Sciatic nerve (tissue), 2 donors: ENCODE data around the gene MATK. TPM values are rescaled to one million over a fixed set of nuclear protein-coding genes. Genes with fewer than 3 reads are reported as not detected.

Source experiments
- ATAC-seq: fragments of 200-7000 bp; cut with Tn5 transposase; one replicate; pipeline ENCODE4 v1.9.1; 2020; ENCODE audit warnings: mild to moderate bottlenecking, moderate library complexity
- DNase-seq: peaks from one replicate; pipeline ENCODE4 v3.0.0-alpha.2; 2020; ENCODE audit warnings: low spot score
- intact Hi-C: fragments of 100-400 bp; cut with DNase I; formaldehyde crosslinking; loops from one replicate; pipeline ENCODE4 v1.14.2; 2022
- total RNA-seq: library from RNA; stranded (reverse); fragmentation: NEBNext Ultra II Directional; extraction: Animal tissue kit (Norgen Biotek cat#: 25700); gene quantifications from one replicate; pipeline ENCODE4 v1.2.1, GENCODE V29; 2021
- donor health status: DM: no; HTN: no; CAD: no.
- donor health status: DM: no; HTN: no; CAD: no.

The MATK gene
- 1.6 TPM for total RNA-seq

- ATAC-seq (no peak), DNase-seq (no peak)
- intact Hi-C loops = no loop called here
These were observed at the start of gene MATK for GRCh38 chr19:3785938-3786824. MATK (minus strand) TSS chr19:3786381; CDS start chr19:3785135, 1,246 bp downstream.

- DNase-seq = no peak
- ATAC-seq = no peak
- intact Hi-C loops = no loop called here
These were observed 48.9 kb upstream of the MATK start for GRCh38 chr19:3835055-3835435.

- ATAC-seq = no peak
- intact Hi-C loops = no loop called here
- no peak for DNase-seq
These were observed 48.3 kb upstream of the MATK start for GRCh38 chr19:3834349-3835054.

- ATAC-seq (no peak), DNase-seq (no peak)
- intact Hi-C loops = no loop called here
These were observed 47.6 kb upstream of the MATK start for GRCh38 chr19:3833578-3834348.

GRCh38 chr19:3832001-3832400 lies 45.8 kb upstream of the MATK start:
- intact Hi-C loops = no loop called here
- DNase-seq (no peak), ATAC-seq (no peak)

GRCh38 chr19:3831601-3832000 lies 45.4 kb upstream of the MATK start:
- intact Hi-C loops = no loop called here
- DNase-seq = no peak
- ATAC-seq = no peak

- intact Hi-C loops = no loop called here
- ATAC-seq (no peak), DNase-seq (no peak)
These were observed 44.7 kb upstream of the MATK start for GRCh38 chr19:3830621-3831589.

- DNase-seq (no peak), ATAC-seq (no peak)
- intact Hi-C loops = no loop called here
These were observed 41.1 kb upstream of the MATK start for GRCh38 chr19:3827306-3827705.

GRCh38 chr19:3826163-3826562 lies 40.0 kb upstream of the MATK start:
- DNase-seq = no peak
- ATAC-seq = no peak

GRCh38 chr19:3825286-3825956 lies 39.2 kb upstream of the MATK start:
- intact Hi-C loops = no loop called here
- no peak for DNase-seq
- ATAC-seq = no peak

More at GRCh38 chr19:3826163-3826562, 40.0 kb upstream of the MATK start:
- intact Hi-C loops = no loop called here

- DNase-seq (no peak), ATAC-seq (no peak)
- intact Hi-C loops = no loop called here
These were observed 37.2 kb upstream of the MATK start for GRCh38 chr19:3823350-3823713.

- DNase-seq (no peak), ATAC-seq (no peak)
- intact Hi-C loops = no loop called here
These were observed 36.6 kb upstream of the MATK start for GRCh38 chr19:3822683-3823349.

- intact Hi-C loops = no loop called here
- DNase-seq = peak; percentile 72
- ATAC-seq = peak; percentile 61
These were observed 35.7 kb upstream of the MATK start for GRCh38 chr19:3821857-3822364.

GRCh38 chr19:3821156-3821555 lies 35.0 kb upstream of the MATK start:
- intact Hi-C loops = no loop called here
- no peak for DNase-seq
- ATAC-seq = no peak

GRCh38 chr19:3819989-3820388 lies 33.8 kb upstream of the MATK start:
- ATAC-seq (no peak), DNase-seq (no peak)
- intact Hi-C loops = no loop called here

- ATAC-seq (no peak), DNase-seq (no peak)
- intact Hi-C loops = no loop called here
These were observed 32.7 kb upstream of the MATK start for GRCh38 chr19:3818918-3819317.

- DNase-seq (no peak), ATAC-seq (no peak)
- intact Hi-C loops = no loop called here
These were observed 32.3 kb upstream of the MATK start for GRCh38 chr19:3818466-3818865.
